Heart right ventricle (tissue), 16 donors: ENCODE results near the gene HTD2. TPM values are rescaled to one million over a fixed set of nuclear protein-coding genes. Genes with fewer than 3 reads are reported as not detected.

Experiments
- ATAC-seq, 8 donors: fragments of 200-7000 bp; cut with Tn5 transposase; one replicate each; pipeline ENCODE4 v1.9.1; 2020; ENCODE audit warnings: mild to moderate bottlenecking in 8 of 8, moderate library complexity in 8 of 8, moderate number of reproducible peaks in 1 of 8
- DNase-seq, 2 donors: peaks; one replicate each; pipeline ENCODE4 v3.0.0-alpha.2; 2020
- H3K27ac ChIP-seq, 10 donors: fragments of 200-600 bp; sonication (generic) in 2 of 10; one replicate each; pipeline versions ENCODE4 v1.5.0 to v1.8.0; 2020 to 2022; ENCODE audit warnings: mild to moderate bottlenecking in 3 of 10
- H3K27me3 ChIP-seq, 7 donors: fragments of 200-600 bp; one replicate each; pipeline ENCODE4 v1.8.0; 2021 to 2022; ENCODE audit warnings: mild to moderate bottlenecking in 2 of 7
- H3K36me3 ChIP-seq, 9 donors: fragments of 200-600 bp; sonication (generic) in 1 of 9; one replicate each; pipeline versions ENCODE4 v1.5.0 to v1.8.0; 2020 to 2022; ENCODE audit warnings: mild to moderate bottlenecking in 2 of 9
- H3K4me1 ChIP-seq, 9 donors: fragments of 200-600 bp; sonication (generic) in 1 of 9; one replicate each; pipeline versions ENCODE4 v1.5.0 to v1.8.0; 2020 to 2022; ENCODE audit warnings: mild to moderate bottlenecking in 4 of 9
- H3K4me3 ChIP-seq, 10 donors: fragments of 200-600 bp; sonication (generic) in 2 of 10; one replicate each; pipeline versions ENCODE4 v1.5.0 to v1.8.0; 2020 to 2022; ENCODE audit warnings: mild to moderate bottlenecking in 7 of 10, moderate library complexity in 2 of 10
- H3K9me3 ChIP-seq, 11 donors: fragments of 200-600 bp in 10 of 11; sonication (generic) in 2 of 11; one replicate each; pipeline versions ENCODE4 v1.5.0 to v1.8.0; 2013 to 2022; ENCODE audit warnings: mild to moderate bottlenecking in 2 of 11, control low read depth in 1 of 11, moderate library complexity in 1 of 11
- CTCF ChIP-seq, 9 donors: fragments of 200-600 bp; sonication (generic) in 2 of 9; IDR thresholded peaks; one replicate each; pipeline versions ENCODE4 v1.5.0 to v1.8.0; 2021 to 2022; ENCODE audit warnings: antibody characterized with exemption in 9 of 9, mild to moderate bottlenecking in 5 of 9, moderate library complexity in 1 of 9
- WGBS, 2 donors: extraction: QIAGEN DNeasy Blood & Tissue Kit; methylation state at CpG; one replicate each; pipeline ENCODE4 v1.1.7; 2013; ENCODE audit warnings: inconsistent platforms in 1 of 2; 5-methylcytosine and 5-hydroxymethylcytosine counted together
- intact Hi-C, 10 donors: fragments of 100-400 bp; cut with DNase I; formaldehyde crosslinking; loops; one replicate each; pipeline versions ENCODE4 v1.11.1 to v1.14.2; 2022
- polyA plus RNA-seq, 2 donors: library from polyadenylated mRNA; stranded (reverse); fragments of 200-250 nt; gene quantifications; one replicate each; pipeline ENCODE4 v1.2.3, GENCODE V29; 2013
- total RNA-seq, 10 donors: library from RNA; stranded (reverse); fragmentation: NEBNext Ultra II Directional in 3 of 10; extraction: Animal tissue kit (Norgen Biotek cat#: 25700) in 3 of 10; gene quantifications; one replicate each; pipeline versions ENCODE4 v1.2.1 to v1.2.4, GENCODE V29; 2021 to 2023
- donor health status: Arrhythmogenic right ventricular cardiomyopathy.
- donor health status: ischemic (EF 13 %, LVEDD 7.1; RV severe dilation, severe dysfunction).
- donor health status: healthy with polysubstance abuse.
- donor health status: DM: no; HTN: yes; CAD: no.
- donor health status: DM: no; HTN: no; CAD: no.
- donor health status: ischemic (EF 25% LVEDD 6.9; RV normal size, moderate dysfunction).
- donor health status: ischemic (EF 25% LVEDD 5.7; RV mildly dilated, moderate dysfunction).
- donor health status: healthy.
- donor health status: DM: yes; HTN: yes; CAD: no.
- donor health status: Ischemic cardiomyopathy.
- donor health status: ischemic (EF 35%, LVEDD 5.7; RV mildly dilated, moderate dysfunction).
- donor health status: nonischemic (EF 11% LVEDD 7.7; RV severe dilation, severe dysfunction).
- donor health status: DM: yes; HTN: yes; CAD: no.
- donor health status: PGD.
- donor health status: ischemic (EF 29% LVEDD 5.4; RV normal size, mild dysfunction).
- donor health status: nonischemic (EF 23%, LVEDD 6.1; RV moderate dilation, normal function).

Gene HTD2
- total and polyA plus RNA-seq, 12 donors: 2.4 to 19.5 (median 12.7) TPM

GRCh38 chr3:58334013-58334321 is 27.6 kb downstream of the HTD2 start:
- peaks cover 3 to 41% (median 19%) of the 10 kb centered on the region in 9 donors for H3K4me1 ChIP-seq
- intact Hi-C loops: loop anchor here in 9 of 10 donors (5.0 to 10.0 kb wide), 7 partner anchors 51 to 198 kb away; partner anchors contain the start of gene KCTD6 (in 6 of the 9)
- 40 to 45% methylated on average over 4 of the region's 4 CpGs for WGBS, 2 donors

GRCh38 chr3:58334506-58334884 is 28.2 kb downstream of the HTD2 start:
- H3K36me3 ChIP-seq: peaks cover 0 to 8% (median 0%) of the 10 kb centered on the region in 9 donors
- no peaks in the 10 kb centered on the region for H3K27me3 ChIP-seq
- peak overlapping the region in 8 of 10 donors; percentile 76 to 90 (median 79) for H3K4me3 ChIP-seq
- intact Hi-C loops: loop anchor here in 9 of 10 donors (5.0 to 10.0 kb wide), 7 partner anchors 50 to 198 kb away; partner anchors contain the start of gene KCTD6 (in 6 of the 9)
- WGBS, 2 donors: 91% methylated on average over 1 of the region's 1 CpG
- H3K27ac ChIP-seq: peak overlapping the region in 5 of 10 donors; percentile 64 to 89 (median 75)
- TF ChIP-seq CTCF (IDR thresholded peaks at IDR 0.05): no peak
- ATAC-seq (no peak), DNase-seq (no peak)
- H3K4me1 ChIP-seq: peaks cover 3 to 41% (median 19%) of the 10 kb centered on the region in 9 donors
- no peaks in the 10 kb centered on the region for H3K9me3 ChIP-seq

More at GRCh38 chr3:58334013-58334321, 27.6 kb downstream of the HTD2 start:
- ATAC-seq (no peak), DNase-seq (no peak)
- Histone ChIP-seq H3K27me3 (no peaks in the 10 kb centered on the region), H3K27ac (peak overlapping the region in 5 of 10 donors; percentile 64 to 89 (median 75)), H3K4me3 (peak overlapping the region in 9 of 10 donors; percentile 76 to 95 (median 79)), H3K36me3 (peaks cover 0 to 5% (median 0%) of the 10 kb centered on the region in 9 donors), H3K9me3 (no peaks in the 10 kb centered on the region)
- no peak for TF ChIP-seq CTCF (IDR thresholded peaks at IDR 0.05)

DNA sequence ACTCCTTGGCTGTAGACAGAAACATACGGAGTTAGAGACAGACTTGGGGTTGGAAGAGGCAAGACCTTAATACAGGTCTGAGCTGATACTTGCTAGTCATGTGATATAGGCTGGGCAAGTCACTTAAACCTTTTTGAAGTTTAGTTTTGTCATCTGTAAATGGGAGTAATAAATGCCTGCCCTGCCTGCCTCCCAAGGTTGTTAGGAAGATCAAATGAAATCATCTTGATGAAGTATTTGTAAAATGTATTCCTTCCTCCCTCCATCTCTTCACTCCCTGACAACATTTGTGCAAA is 29.3 kb downstream of the HTD2 start:
- H3K4me3 ChIP-seq: peak overlapping the region in 5 of 10 donors; percentile 1 to 27 (median 17)
- ATAC-seq (no peak), DNase-seq (no peak)
- no peaks in the 10 kb centered on the region for H3K27me3 ChIP-seq
- H3K9me3 ChIP-seq: no peaks in the 10 kb centered on the region
- intact Hi-C loops: loop anchor here in 5 of 10 donors (5.0 to 10.0 kb wide), 3 partner anchors 49 to 159 kb away; partner anchors contain the start of gene KCTD6 (in 3 of the 5)
- H3K27ac ChIP-seq: peak overlapping the region in 7 of 10 donors; percentile 44 to 89 (median 60)
- TF ChIP-seq CTCF (IDR thresholded peaks at IDR 0.05): no peak
- H3K36me3 ChIP-seq: peaks cover 0 to 13% (median 0%) of the 10 kb centered on the region in 9 donors
- peaks cover 3 to 41% (median 19%) of the 10 kb centered on the region in 9 donors for H3K4me1 ChIP-seq
- WGBS, 2 donors: 47 to 54% methylated on average over 1 of the region's 1 CpG

DNA sequence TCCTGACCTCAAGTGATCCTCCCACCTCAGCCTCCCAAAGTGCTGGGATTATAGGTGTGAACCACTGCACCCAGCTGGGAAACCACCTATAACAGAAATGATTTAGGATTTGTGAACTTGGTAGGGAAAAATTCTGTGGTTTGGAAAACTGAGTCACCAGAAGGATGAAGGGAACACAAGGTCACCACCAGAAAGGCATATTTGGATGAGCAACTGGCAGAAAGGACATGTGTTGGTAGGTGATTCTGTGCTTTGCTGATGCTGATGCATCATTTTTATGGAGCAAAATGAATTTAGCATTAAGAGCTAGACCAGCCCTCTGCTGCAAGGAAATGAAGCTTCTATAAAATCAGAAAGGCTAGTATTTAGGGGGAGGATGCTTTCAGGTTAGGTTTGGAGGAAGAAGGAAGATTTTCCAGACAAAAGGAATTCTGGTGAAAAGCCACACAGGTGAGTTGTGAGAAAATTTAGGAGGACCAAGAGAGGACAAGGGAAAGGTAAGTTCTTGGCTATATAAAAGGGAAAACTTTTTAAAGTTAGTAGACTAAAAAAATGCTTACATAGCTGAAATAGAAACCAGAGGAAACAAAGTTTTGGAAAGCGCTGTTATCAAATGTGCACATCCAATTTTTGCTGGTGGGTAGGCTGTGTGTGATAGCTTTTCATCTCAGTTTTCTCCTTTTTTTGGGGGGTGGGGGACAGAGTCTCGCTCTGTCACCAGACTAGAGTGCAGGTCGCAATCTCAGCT is 30.0 kb downstream of the HTD2 start:
- no peak for TF ChIP-seq CTCF (IDR thresholded peaks at IDR 0.05)
- no peaks in the 10 kb centered on the region for H3K9me3 ChIP-seq
- H3K27me3 ChIP-seq: no peaks in the 10 kb centered on the region
- peaks cover 0 to 17% (median 0%) of the 10 kb centered on the region in 9 donors for H3K36me3 ChIP-seq
- ATAC-seq (no peak), DNase-seq (no peak)
- no peak overlapping the region for H3K4me3 ChIP-seq
- intact Hi-C loops: loop anchor here in 5 of 10 donors (5.0 to 10.0 kb wide), 3 partner anchors 48 to 158 kb away; partner anchors contain the start of gene KCTD6 (in 3 of the 5)
- WGBS, 2 donors: 98 to 100% methylated on average over 3 of the region's 3 CpGs
- H3K4me1 ChIP-seq: peaks cover 3 to 44% (median 19%) of the 10 kb centered on the region in 9 donors
- H3K27ac ChIP-seq: peak overlapping the region in 1 of 10 donors; percentile 89
